ENCODE data around the gene PASD1. TPM values are rescaled to one million over a fixed set of nuclear protein-coding genes. Genes with fewer than 3 reads are reported as not detected.
"Not testable (repeated sequence)": the region's sequence is repeated elsewhere in the genome, so short reads cannot be mapped to it uniquely, and the experiment has no call there.

The PASD1 gene
- polyA plus RNA-seq, 1 of the 3 experiments (the other 2 are of a cell fraction), result 0.03 TPM

DNA sequence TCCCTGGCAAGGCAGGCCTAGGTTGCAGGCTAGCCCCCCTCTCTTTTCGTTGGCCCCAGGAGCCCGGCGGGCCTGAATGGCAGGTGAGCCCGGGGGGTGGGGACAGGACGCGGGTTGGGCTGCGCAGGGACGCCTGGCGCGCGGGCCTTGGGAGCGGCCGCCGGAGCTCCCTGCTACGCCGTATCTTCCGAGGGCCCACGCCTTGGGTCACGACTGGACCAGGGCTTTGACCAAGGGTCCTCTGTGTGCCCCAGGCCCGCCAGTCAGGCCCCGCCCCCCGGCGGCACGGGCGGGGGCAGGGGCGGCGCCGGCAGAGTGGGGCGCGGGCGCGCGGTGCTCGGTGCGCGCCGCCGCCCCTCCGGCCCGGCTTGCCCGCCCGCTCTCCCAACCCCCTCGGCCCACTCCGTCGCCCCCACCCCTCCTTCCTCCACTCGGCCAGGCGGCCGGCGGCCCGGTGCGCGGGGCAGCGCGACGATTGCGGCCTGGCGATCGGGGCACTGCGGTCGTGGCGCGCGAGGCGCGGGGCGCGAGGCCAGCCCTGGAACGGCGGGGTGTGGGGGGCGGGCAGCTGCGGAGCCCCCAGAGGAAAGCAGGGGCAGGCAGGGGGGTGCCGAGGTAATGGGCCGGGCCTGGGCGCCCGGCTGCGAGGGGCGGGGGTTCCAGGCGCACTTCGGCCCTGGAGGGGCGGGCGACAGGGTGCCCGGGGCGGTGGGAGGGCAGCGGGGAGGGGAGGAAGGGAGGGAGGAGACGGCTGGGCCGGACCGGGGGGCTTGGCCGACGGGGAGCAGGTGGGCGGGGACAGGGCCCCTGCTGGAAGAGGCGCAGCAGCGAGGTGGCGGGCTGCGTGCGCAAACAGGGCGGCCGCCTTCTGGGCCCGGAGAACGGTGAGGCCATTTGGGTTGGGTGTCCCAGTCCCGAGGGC lies 131.4 kb downstream of the PASD1 start, which contains the start of gene PRRG3:
PRRG3 (plus strand) TSS at position 798 of the 922 bp plus-strand sequence. CDS start 3,357 bp downstream, outside the sequence.
- Histone ChIP-seq H3K4me2 (no peak within 1 kb of the TSS), H4K20me1 (ENCODE audit: insufficient read depth) (no peaks in the 10 kb centered on the region), H2AFZ (ENCODE audit: low read depth) (no peak within 1 kb of the TSS), H3K4me3 (ENCODE audit: low read depth in 2 of 2, low read length in 1 of 2) (no peak within 1 kb of the TSS), H3F3A (replicated peaks; ENCODE audit: insufficient read depth) (no peaks in the 10 kb centered on the region), H3K9me3 (no peaks in the 10 kb centered on the region), H3K4me1 (ENCODE audit: control insufficient read depth in 1 of 2, insufficient read depth in 2 of 2, low read depth in 1 of 2, low read length in 1 of 2) (no peaks in the 10 kb centered on the region), H3K36me3 (replicated peaks in 1 of 2; ENCODE audit: control insufficient read depth in 1 of 2, insufficient read depth in 2 of 2, low read length in 1 of 2) (no peaks in the 10 kb centered on the region), H3K9me2 (no peaks in the 10 kb centered on the region), H3K27ac (ENCODE audit: low read depth in 2 of 2, low read length in 1 of 2) (no peak within 1 kb of the TSS), H3K9ac (no peak within 1 kb of the TSS), H3K27me3 (ENCODE audit: insufficient read depth) (peaks cover 28% of the 10 kb centered on the region; the same call in 1 of the 2 replicates), H3K79me2 (ENCODE audit: insufficient read depth) (no peaks in the 10 kb centered on the region)
- ChIA-PET CTCF (no interaction called here), POLR2A (no interaction called here)
- WGBS (ENCODE audit: low lambda C conversion rate), result 25% methylated on average over 12 of the region's 100 CpGs
- no peak for DNase-seq
- TF ChIP-seq TCF12 (IDR thresholded peaks at IDR 0.05) (no peak), RAD21 (IDR thresholded peaks at IDR 0.05; ENCODE audit: low read length) (no peak)

DNA sequence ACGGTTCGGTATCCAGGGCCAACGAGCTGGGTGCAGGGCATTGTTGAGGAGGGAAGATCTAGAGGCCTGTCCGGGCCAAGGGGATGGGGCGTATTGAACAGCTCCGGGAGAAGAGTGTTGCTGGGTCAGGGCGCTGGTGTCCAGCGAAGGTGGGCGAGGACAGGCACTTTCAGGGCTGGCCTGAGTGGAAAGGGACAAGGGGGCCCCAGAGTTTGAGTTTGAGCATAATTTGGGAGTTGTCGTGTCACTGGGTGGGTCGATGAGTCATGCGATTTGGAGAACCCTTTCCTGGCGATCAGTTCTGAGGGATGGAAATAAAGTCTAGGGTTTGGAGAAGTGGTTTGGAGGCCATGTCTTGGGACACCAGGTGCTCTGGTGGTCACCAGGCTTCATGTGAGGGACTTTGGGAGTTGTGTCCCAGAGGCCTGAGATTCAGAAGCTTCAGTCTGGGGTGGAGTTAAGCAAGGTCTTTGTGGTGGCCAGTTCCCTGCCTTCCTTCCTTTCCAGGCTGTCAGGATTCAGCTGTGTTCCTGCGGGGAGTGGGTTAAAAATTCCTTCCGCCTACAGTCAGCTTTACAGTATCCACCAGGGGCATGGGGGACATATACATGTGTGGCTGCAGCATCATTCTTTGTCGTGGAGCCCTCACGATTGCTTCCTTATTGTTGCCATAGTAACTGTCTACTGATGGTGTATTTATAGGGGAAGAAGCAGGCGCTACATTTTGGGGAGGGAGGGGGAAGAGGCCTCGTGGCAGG lies 132.3 kb downstream of the PASD1 start:
- CTCF ChIA-PET, result no interaction called here
- no peaks in the 10 kb centered on the region for H3K36me3 ChIP-seq (replicated peaks in 1 of 2; ENCODE audit: control insufficient read depth in 1 of 2, insufficient read depth in 2 of 2, low read length in 1 of 2)
- 11% methylated on average over 18 of the region's 19 CpGs for WGBS (ENCODE audit: low lambda C conversion rate)
- POLR2A ChIA-PET, result no interaction called here
- H3K9me3 ChIP-seq, result no peaks in the 10 kb centered on the region
- H3K4me1 ChIP-seq (ENCODE audit: control insufficient read depth in 1 of 2, insufficient read depth in 2 of 2, low read depth in 1 of 2, low read length in 1 of 2), result no peaks in the 10 kb centered on the region
- H3K79me2 ChIP-seq (ENCODE audit: insufficient read depth), result no peaks in the 10 kb centered on the region
- H2AFZ ChIP-seq (ENCODE audit: low read depth), result no peak overlapping the region
- no peak overlapping the region for H3K4me3 ChIP-seq (ENCODE audit: low read depth in 2 of 2, low read length in 1 of 2)
- H3K27ac ChIP-seq (ENCODE audit: low read depth in 2 of 2, low read length in 1 of 2), result no peak overlapping the region
- no peaks in the 10 kb centered on the region for H4K20me1 ChIP-seq (ENCODE audit: insufficient read depth)
- TF ChIP-seq GATA2 (CRISPR knock-in tag; IDR thresholded peaks at IDR 0.05) (no peak), MXI1 (IDR thresholded peaks at IDR 0.05; ENCODE audit: low read depth, low read length) (no peak), RAD21 (IDR thresholded peaks at IDR 0.05; ENCODE audit: low read length) (no peak), TCF12 (IDR thresholded peaks at IDR 0.05) (no peak)
- TF ChIP-seq, protein P1, sequence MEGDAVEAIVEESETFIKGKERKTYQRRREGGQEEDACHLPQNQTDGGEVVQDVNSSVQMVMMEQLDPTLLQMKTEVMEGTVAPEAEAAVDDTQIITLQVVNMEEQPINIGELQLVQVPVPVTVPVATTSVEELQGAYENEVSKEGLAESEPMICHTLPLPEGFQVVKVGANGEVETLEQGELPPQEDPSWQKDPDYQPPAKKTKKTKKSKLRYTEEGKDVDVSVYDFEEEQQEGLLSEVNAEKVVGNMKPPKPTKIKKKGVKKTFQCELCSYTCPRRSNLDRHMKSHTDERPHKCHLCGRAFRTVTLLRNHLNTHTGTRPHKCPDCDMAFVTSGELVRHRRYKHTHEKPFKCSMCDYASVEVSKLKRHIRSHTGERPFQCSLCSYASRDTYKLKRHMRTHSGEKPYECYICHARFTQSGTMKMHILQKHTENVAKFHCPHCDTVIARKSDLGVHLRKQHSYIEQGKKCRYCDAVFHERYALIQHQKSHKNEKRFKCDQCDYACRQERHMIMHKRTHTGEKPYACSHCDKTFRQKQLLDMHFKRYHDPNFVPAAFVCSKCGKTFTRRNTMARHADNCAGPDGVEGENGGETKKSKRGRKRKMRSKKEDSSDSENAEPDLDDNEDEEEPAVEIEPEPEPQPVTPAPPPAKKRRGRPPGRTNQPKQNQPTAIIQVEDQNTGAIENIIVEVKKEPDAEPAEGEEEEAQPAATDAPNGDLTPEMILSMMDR (IDR thresholded peaks at IDR 0.05), result no peak
- H3K27me3 ChIP-seq (ENCODE audit: insufficient read depth), result peaks cover 28% of the 10 kb centered on the region; the same call in 1 of the 2 replicates
- no peaks in the 10 kb centered on the region for H3K9me2 ChIP-seq
- H3K4me2 ChIP-seq, result no peak overlapping the region
- no peak overlapping the region for H3K9ac ChIP-seq
- DNase-seq, result no peak
- no peaks in the 10 kb centered on the region for H3F3A ChIP-seq (replicated peaks; ENCODE audit: insufficient read depth)

DNA sequence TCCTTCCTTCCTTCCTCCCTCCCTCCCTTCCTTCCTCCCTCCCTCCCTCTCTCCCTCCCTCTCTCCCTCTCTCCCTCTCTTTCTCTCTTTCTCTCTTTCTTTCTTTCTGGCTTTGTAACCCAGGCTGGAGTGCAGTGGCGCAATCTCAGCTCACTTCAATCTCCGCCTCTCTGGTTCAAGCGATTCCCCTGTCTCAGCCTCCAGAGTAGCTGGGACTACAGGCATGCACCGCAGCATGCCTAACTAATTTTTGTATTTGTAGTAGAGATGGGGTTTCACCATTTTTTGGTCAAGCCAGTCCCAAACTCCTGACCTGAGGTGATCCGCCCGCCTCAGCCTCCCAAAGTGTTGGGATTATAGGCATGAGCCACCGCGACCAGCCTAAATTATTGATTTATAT lies 133.6 kb downstream of the PASD1 start:
- not testable (repeated sequence) for H3K4me3 ChIP-seq (ENCODE audit: low read depth in 2 of 2, low read length in 1 of 2)

More for the DNA sequence above, 133.6 kb downstream of the PASD1 start:
- H3K4me2 ChIP-seq; POLR2A ChIA-PET; DNase-seq; H3K27ac ChIP-seq (ENCODE audit: low read depth in 2 of 2, low read length in 1 of 2); H3K79me2 ChIP-seq (ENCODE audit: insufficient read depth); H3K9me2 ChIP-seq; H2AFZ ChIP-seq (ENCODE audit: low read depth); H3K9me3 ChIP-seq; H3K9ac ChIP-seq; H3K4me1 ChIP-seq (ENCODE audit: control insufficient read depth in 1 of 2, insufficient read depth in 2 of 2, low read depth in 1 of 2, low read length in 1 of 2); H3K36me3 ChIP-seq (replicated peaks in 1 of 2; ENCODE audit: control insufficient read depth in 1 of 2, insufficient read depth in 2 of 2, low read length in 1 of 2); H4K20me1 ChIP-seq (ENCODE audit: insufficient read depth); H3F3A ChIP-seq (replicated peaks; ENCODE audit: insufficient read depth): not testable (repeated sequence)
- CTCF ChIA-PET, result interaction anchor here (0.7 kb wide), 1 partner anchor 64 kb away, joined by 3 read pairs; no protein-coding TSS in a partner anchor
- H3K27me3 ChIP-seq (ENCODE audit: insufficient read depth), result peaks cover 37% of the 10 kb centered on the region
- WGBS (ENCODE audit: low lambda C conversion rate), result 27% methylated on average over 8 of the region's 8 CpGs

Measured in SK-N-SH (cell line).